ENCODE data around the gene CSNK2A1.
"Not testable (repeated sequence)": the region's sequence is repeated elsewhere in the genome, so short reads cannot be mapped to it uniquely, and the experiment has no call there.

Gene CSNK2A1

GRCh38 chr20:531608-532007 is 12.0 kb downstream of the CSNK2A1 start:
- no peak for DNase-seq

GRCh38 chr20:530321-530720 is 13.3 kb downstream of the CSNK2A1 start:
- no peak for DNase-seq

- DNase-seq, result peak; percentile 83
Measured at GRCh38 chr20:528923-529604, 14.5 kb downstream of the CSNK2A1 start.

GRCh38 chr20:527571-527886 is 16.1 kb downstream of the CSNK2A1 start:
- no peak for DNase-seq

GRCh38 chr20:521860-522259 is 21.7 kb downstream of the CSNK2A1 start:
- no peak for DNase-seq

- no peak for DNase-seq
Measured at GRCh38 chr20:519999-520398, 23.6 kb downstream of the CSNK2A1 start.

- no peak for DNase-seq
Measured at GRCh38 chr20:517221-517620, 26.4 kb downstream of the CSNK2A1 start.

- no peak for DNase-seq
Measured at GRCh38 chr20:516799-517198, 26.8 kb downstream of the CSNK2A1 start.

GRCh38 chr20:515696-516095 is 27.9 kb downstream of the CSNK2A1 start:
- DNase-seq, result no peak

GRCh38 chr20:513429-513828 is 30.2 kb downstream of the CSNK2A1 start:
- DNase-seq, result no peak

GRCh38 chr20:510328-511057 is 33.1 kb downstream of the CSNK2A1 start:
- DNase-seq, result not testable (repeated sequence)

- peak; percentile 36 for DNase-seq
Measured at GRCh38 chr20:508364-508787, 35.2 kb downstream of the CSNK2A1 start.

GRCh38 chr20:507761-508332 is 35.7 kb downstream of the CSNK2A1 start:
- no peak for DNase-seq

GRCh38 chr20:507006-507758 is 36.4 kb downstream of the CSNK2A1 start:
- DNase-seq, result no peak

GRCh38 chr20:504632-505075 is 38.9 kb downstream of the CSNK2A1 start:
- no peak for DNase-seq

GRCh38 chr20:503048-503737 is 40.4 kb downstream of the CSNK2A1 start:
- DNase-seq, result no peak

GRCh38 chr20:497979-498378 is 45.6 kb downstream of the CSNK2A1 start:
- no peak for DNase-seq

- DNase-seq, result no peak
Measured at GRCh38 chr20:496126-496696, 47.4 kb downstream of the CSNK2A1 start.

- DNase-seq, result no peak
Measured at GRCh38 chr20:492159-492558, 51.4 kb downstream of the CSNK2A1 start.

- no peak for DNase-seq
Measured at GRCh38 chr20:487655-488054, 55.9 kb downstream of the CSNK2A1 start.

- DNase-seq, result no peak
Measured at GRCh38 chr20:483815-484644, 59.6 kb downstream of the CSNK2A1 start.

- no peak for DNase-seq
Measured at GRCh38 chr20:481167-481566, 62.4 kb downstream of the CSNK2A1 start.

All from EL (cell line).